CD14-positive monocyte (primary cell): Measurements from ENCODE around the gene RIC3. TPM values are rescaled to one million over a fixed set of nuclear protein-coding genes. Genes with fewer than 3 reads are reported as not detected.

ENCODE experiments used
- DNase-seq, 3 donors: peaks; one replicate each; pipeline ENCODE4 v3.0.0-alpha.2; 2011 to 2022
- H2AFZ ChIP-seq: 2 replicates; pipeline ENCODE4 v1.6.0; 2012; ENCODE audit warnings: mild to moderate bottlenecking, low read depth, low read length, inconsistent platforms; ENCODE audit not compliant: insufficient read depth, poor library complexity, severe bottlenecking
- H3K27ac ChIP-seq, 2 donors: 1 replicate in 1 of 2; 2 replicates in 1 of 2; pipeline ENCODE4 v1.5.1; 2012 to 2013; ENCODE audit warnings: low read length in 2 of 2, control low read depth in 1 of 2, inconsistent platforms in 1 of 2, low read depth in 1 of 2, mild to moderate bottlenecking in 1 of 2
- H3K27me3 ChIP-seq, 2 donors: one replicate each; pipeline versions ENCODE4 v1.6.0 to v1.6.1; 2011 to 2013; ENCODE audit warnings: low read length in 2 of 2; ENCODE audit not compliant: control insufficient read depth in 2 of 2, insufficient read depth in 2 of 2
- H3K36me3 ChIP-seq, 2 donors: replicated peaks in 1 of 2; 1 replicate in 1 of 2; 2 replicates in 1 of 2; pipeline versions ENCODE4 v1.5.1 to v1.6.1; 2012 to 2013; ENCODE audit warnings: low read length in 2 of 2, control low read depth in 1 of 2, inconsistent platforms in 1 of 2, mild to moderate bottlenecking in 1 of 2; ENCODE audit not compliant: insufficient read depth in 2 of 2, control insufficient read depth in 1 of 2
- H3K4me1 ChIP-seq, 2 donors: 1 replicate in 1 of 2; 2 replicates in 1 of 2; pipeline versions ENCODE4 v1.5.1 to v1.6.1; 2012 to 2013; ENCODE audit warnings: low read length in 2 of 2, control low read depth in 1 of 2, inconsistent platforms in 1 of 2, mild to moderate bottlenecking in 1 of 2, moderate library complexity in 1 of 2; ENCODE audit not compliant: insufficient read depth in 2 of 2, control insufficient read depth in 1 of 2
- H3K4me2 ChIP-seq: replicated peaks from 2 replicates; pipeline ENCODE3; 2012; ENCODE audit warnings: low read length, moderate library complexity, mild to moderate bottlenecking; ENCODE audit not compliant: poor library complexity, severe bottlenecking; ENCODE audit errors: extremely low read depth
- H3K4me3 ChIP-seq, 3 experiments: fragments of 200-600 bp in 1 of 3; sonication (generic) in 1 of 3; replicated peaks in 1 of 3; 1 replicate in 2 of 3; 2 replicates in 1 of 3; pipeline ENCODE4 v1.5.1; 2011 to 2013; ENCODE audit warnings: low read length in 3 of 3, mild to moderate bottlenecking in 3 of 3, control low read depth in 2 of 3, low read depth in 2 of 3, inconsistent platforms in 1 of 3, moderate library complexity in 1 of 3
- H3K79me2 ChIP-seq: 2 replicates; pipeline ENCODE4 v1.6.0; 2012; ENCODE audit warnings: mild to moderate bottlenecking, control low read depth, inconsistent platforms, low read length, moderate library complexity; ENCODE audit not compliant: insufficient read depth
- H3K9ac ChIP-seq: 2 replicates; pipeline ENCODE4 v1.6.0; 2017; ENCODE audit warnings: low read length, mild to moderate bottlenecking; ENCODE audit not compliant: insufficient read depth, poor library complexity, severe bottlenecking
- H3K9me3 ChIP-seq, 2 donors: replicated peaks in 1 of 2; 1 replicate in 1 of 2; 2 replicates in 1 of 2; pipeline versions ENCODE4 v1.5.1 to v1.6.1; 2012 to 2013; ENCODE audit warnings: low read length in 2 of 2, control low read depth in 1 of 2; ENCODE audit not compliant: control insufficient read depth in 1 of 2, insufficient read depth in 1 of 2
- H4K20me1 ChIP-seq: 2 replicates; pipeline ENCODE4 v1.6.0; 2012; ENCODE audit warnings: mild to moderate bottlenecking, low read length, control low read depth, moderate library complexity; ENCODE audit not compliant: insufficient read depth
- H3K27ac Mint-ChIP-seq, 7 donors: one replicate each; pipeline ENCODE4 v1.8.0; 2020; ENCODE audit warnings: mild to moderate bottlenecking in 7 of 7, mixed read lengths in 7 of 7, moderate library complexity in 6 of 7, inconsistent platforms in 2 of 7
- H3K27me3 Mint-ChIP-seq, 3 donors: one replicate each; pipeline ENCODE4 v1.8.0; 2021 to 2022; ENCODE audit warnings: low read depth in 3 of 3, mild to moderate bottlenecking in 3 of 3, mixed read lengths in 3 of 3, moderate library complexity in 3 of 3, inconsistent platforms in 1 of 3
- H3K36me3 Mint-ChIP-seq, 2 donors: one replicate each; pipeline ENCODE4 v1.8.0; 2020; ENCODE audit warnings: mixed read lengths in 2 of 2, inconsistent platforms in 1 of 2, mild to moderate bottlenecking in 1 of 2
- H3K4me1 Mint-ChIP-seq: one replicate; pipeline ENCODE4 v1.8.0; 2020; ENCODE audit warnings: mild to moderate bottlenecking, mixed read lengths
- H3K4me3 Mint-ChIP-seq, 2 donors: one replicate each; pipeline ENCODE4 v1.8.0; 2020; ENCODE audit warnings: mild to moderate bottlenecking in 2 of 2, mixed read lengths in 2 of 2, moderate library complexity in 1 of 2
- H3K9me3 Mint-ChIP-seq, 7 donors: one replicate each; pipeline ENCODE4 v1.8.0; 2020 to 2022; ENCODE audit warnings: mixed read lengths in 7 of 7, mild to moderate bottlenecking in 6 of 7, moderate library complexity in 6 of 7, inconsistent platforms in 2 of 7
- WGBS: methylation state at CpG from one replicate; pipeline ENCODE4 v1.1.5; 2013; ENCODE audit warnings: missing lambda C conversion rate; ENCODE audit not compliant: insufficient coverage; 5-methylcytosine and 5-hydroxymethylcytosine counted together
- intact Hi-C, 2 donors: fragments of 100-400 bp; cut with micrococcal nuclease; formaldehyde crosslinking; loops; one replicate each; pipeline versions ENCODE4 v1.15.0 to v1.15.1; 2023
- polyA plus RNA-seq, 3 donors: library from polyadenylated mRNA; depleted of rRNA in 1 of 3; unstranded in 2 of 3; stranded (reverse) in 1 of 3; fragments of 300-500 nt in 2 of 3; fragments of >200 nt in 1 of 3; fragmentation: Illumina TruSeq in 2 of 3; gene quantifications; 1 replicate in 2 of 3; 2 replicates in 1 of 3; pipeline ENCODE4 v1.2.3, GENCODE V29; 2012 to 2021
- TF ChIP-seq, protein P1 (sequence below): fragments of 200-600 bp; IDR thresholded peaks from one replicate; pipeline ENCODE4 v1.8.0; 2022; ENCODE audit warnings: antibody characterized with exemption, mild to moderate bottlenecking

RIC3 gene
- polyA plus RNA-seq, 3 donors: 0.17 TPM; not detected in 2

- H3K27me3 Mint-ChIP-seq: peaks cover 5 to 9% (median 7%) of the 10 kb centered on the region in 3 donors
- H4K20me1 ChIP-seq: no peaks in the 10 kb centered on the region
- DNase-seq: no peak
- no peaks in the 10 kb centered on the region for H3K79me2 ChIP-seq
- no peak overlapping the region for H3K27ac Mint-ChIP-seq
- intact Hi-C loops: no loop called here
- 91% methylated on average over 5 of the region's 7 CpGs for WGBS
- H3K27ac ChIP-seq: no peak overlapping the region
- no peak overlapping the region for H2AFZ ChIP-seq
- no peaks in the 10 kb centered on the region for H3K36me3 ChIP-seq
- H3K4me3 ChIP-seq: no peak overlapping the region
- no peaks in the 10 kb centered on the region for H3K4me1 Mint-ChIP-seq
- no peaks in the 10 kb centered on the region for H3K27me3 ChIP-seq
- no peaks in the 10 kb centered on the region for H3K9me3 ChIP-seq
- peaks cover 0 to 2% (median 0%) of the 10 kb centered on the region in 7 donors for H3K9me3 Mint-ChIP-seq
- no peak overlapping the region for H3K4me3 Mint-ChIP-seq
- H3K4me2 ChIP-seq: no peak overlapping the region
- H3K36me3 Mint-ChIP-seq: no peaks in the 10 kb centered on the region
- no peaks in the 10 kb centered on the region for H3K4me1 ChIP-seq
- H3K9ac ChIP-seq: no peak overlapping the region
- TF ChIP-seq, protein P1, sequence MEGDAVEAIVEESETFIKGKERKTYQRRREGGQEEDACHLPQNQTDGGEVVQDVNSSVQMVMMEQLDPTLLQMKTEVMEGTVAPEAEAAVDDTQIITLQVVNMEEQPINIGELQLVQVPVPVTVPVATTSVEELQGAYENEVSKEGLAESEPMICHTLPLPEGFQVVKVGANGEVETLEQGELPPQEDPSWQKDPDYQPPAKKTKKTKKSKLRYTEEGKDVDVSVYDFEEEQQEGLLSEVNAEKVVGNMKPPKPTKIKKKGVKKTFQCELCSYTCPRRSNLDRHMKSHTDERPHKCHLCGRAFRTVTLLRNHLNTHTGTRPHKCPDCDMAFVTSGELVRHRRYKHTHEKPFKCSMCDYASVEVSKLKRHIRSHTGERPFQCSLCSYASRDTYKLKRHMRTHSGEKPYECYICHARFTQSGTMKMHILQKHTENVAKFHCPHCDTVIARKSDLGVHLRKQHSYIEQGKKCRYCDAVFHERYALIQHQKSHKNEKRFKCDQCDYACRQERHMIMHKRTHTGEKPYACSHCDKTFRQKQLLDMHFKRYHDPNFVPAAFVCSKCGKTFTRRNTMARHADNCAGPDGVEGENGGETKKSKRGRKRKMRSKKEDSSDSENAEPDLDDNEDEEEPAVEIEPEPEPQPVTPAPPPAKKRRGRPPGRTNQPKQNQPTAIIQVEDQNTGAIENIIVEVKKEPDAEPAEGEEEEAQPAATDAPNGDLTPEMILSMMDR: no peak
Measured at GRCh38 chr11:8063324-8063723, 105.5 kb downstream of the RIC3 start.

DNA sequence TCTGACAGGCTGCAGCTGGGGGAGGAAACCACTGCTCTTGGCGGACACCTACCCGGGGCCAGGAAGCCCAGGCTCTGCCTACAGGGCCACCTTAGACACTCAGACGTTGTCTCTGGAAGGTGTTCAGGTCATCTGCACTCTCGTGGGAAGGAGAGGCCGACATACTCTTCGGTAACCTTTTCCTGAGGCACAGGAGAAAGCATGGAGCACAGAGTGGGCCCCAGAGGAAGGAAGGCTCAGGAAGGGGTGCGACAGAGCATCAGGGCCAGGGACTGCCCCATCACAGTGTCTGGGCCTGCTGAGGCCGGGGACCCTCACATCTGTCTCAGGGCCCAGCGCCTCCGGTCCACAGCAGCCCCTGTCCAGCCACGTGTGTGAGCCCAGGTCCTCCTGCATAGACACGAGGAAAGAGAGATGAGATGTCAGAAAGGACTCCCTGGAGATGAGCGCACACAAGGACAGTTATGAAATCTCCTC is 106.0 kb downstream of the RIC3 start:
- Histone ChIP-seq H3K9me3 (no peaks in the 10 kb centered on the region), H3K4me1 (no peaks in the 10 kb centered on the region), H3K27me3 (no peaks in the 10 kb centered on the region), H3K4me3 (no peak overlapping the region), H2AFZ (no peak overlapping the region), H3K4me2 (no peak overlapping the region), H3K9ac (no peak overlapping the region), H3K27ac (no peak overlapping the region), H3K36me3 (no peaks in the 10 kb centered on the region), H4K20me1 (no peaks in the 10 kb centered on the region), H3K79me2 (no peaks in the 10 kb centered on the region)
- TF ChIP-seq, protein P1: no peak
- Mint-ChIP-seq H3K27me3 (peaks cover 5 to 9% (median 7%) of the 10 kb centered on the region in 3 donors), H3K27ac (no peak overlapping the region), H3K9me3 (peaks cover 0 to 2% (median 0%) of the 10 kb centered on the region in 7 donors), H3K4me1 (no peaks in the 10 kb centered on the region), H3K36me3 (no peaks in the 10 kb centered on the region), H3K4me3 (no peak overlapping the region)
- DNase-seq: no peak
- intact Hi-C loops: no loop called here
- WGBS: 84% methylated on average over 12 of the region's 13 CpGs
